ENCODE results near the gene KRT82.

The KRT82 gene

DNA sequence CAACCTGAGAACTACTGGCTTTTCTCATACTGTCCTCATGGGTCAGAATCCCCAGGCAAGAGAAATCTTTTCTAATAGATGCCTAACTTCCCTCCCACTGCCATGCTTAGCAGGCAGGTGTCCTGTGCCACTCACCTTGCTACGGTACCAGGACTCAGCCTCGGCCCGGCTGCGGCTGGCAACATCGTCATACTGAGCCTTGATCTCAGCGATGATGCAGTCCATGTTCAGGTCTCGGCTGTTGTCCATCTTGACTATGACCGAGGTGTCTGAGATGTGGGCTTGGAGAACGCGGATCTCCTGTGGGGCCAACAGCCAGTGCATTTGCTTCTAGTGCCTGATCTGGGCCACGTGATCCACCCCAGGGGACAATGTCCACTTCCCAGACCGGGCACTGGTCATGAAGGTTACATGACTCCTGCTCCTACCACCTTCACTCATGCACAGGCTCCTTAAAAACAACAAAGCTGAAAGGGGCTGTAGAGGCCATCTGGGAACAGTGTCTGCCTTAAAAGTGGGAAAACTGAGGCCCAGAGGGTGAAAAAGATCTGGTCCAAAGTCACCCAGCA lies 42.9 kb downstream of the KRT82 start:
- DNase-seq (ENCODE audit: low read depth) = no peak
- H3K4me3 ChIP-seq (ENCODE audit: low read length) = no peak overlapping the region
- no peak for TF ChIP-seq CTCF (IDR thresholded peaks at IDR 0.05; ENCODE audit: insufficient read depth, low read depth, low read length, missing control alignments)

DNA sequence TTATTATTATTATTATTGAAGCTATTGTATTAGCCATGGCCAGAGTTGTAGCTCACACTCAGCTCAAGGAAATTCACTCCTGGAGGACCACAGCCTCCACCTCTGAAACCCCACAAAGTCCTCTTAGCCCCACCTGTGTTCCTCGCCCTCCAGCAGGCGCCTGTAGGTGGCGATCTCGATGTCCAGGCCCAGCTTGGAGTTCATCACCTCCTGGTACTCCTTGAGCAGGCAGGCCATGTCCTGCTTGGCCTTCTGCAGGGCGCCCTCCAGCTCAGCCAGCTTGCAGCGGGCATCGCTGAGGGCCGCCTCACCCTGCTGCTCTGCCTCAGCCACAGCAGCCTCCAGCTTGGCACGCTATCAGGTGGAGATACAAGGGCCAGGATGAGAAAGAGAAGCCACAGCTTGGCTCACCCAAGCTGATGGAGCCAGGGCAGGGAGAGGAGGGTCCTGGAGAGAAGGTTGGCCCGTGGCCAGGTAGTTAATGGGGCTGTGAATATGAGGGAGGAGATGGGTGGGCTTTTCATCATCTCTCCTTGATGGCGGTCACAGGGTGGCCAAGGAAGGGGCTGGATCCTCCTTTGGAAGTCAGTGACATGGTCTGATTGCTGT lies 43.9 kb downstream of the KRT82 start:
- DNase-seq (ENCODE audit: low read depth) = no peak
- H3K4me3 ChIP-seq (ENCODE audit: low read length) = no peak overlapping the region
- TF ChIP-seq CTCF (IDR thresholded peaks at IDR 0.05; ENCODE audit: insufficient read depth, low read depth, low read length, missing control alignments) = peak; percentile 12

DNA sequence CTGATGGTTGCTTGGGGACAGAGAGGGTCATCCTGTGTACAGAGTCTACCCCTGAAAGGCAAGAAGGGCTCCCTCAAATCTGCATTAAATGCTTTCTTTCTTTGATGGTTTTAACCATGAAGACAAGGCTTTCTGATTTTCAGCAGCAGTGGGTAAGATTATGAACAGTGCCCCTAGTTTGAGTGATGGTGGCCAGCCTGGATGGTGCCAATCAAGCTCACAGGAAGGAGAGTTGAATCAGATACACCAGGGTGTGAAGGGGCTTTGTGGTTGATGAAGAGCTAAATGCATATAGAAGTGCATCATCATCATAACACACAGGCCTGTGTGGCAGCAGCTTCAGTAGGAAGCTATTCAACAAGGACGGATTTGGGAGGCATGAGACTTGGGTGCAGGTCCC lies 44.6 kb downstream of the KRT82 start:
- TF ChIP-seq CTCF (IDR thresholded peaks at IDR 0.05; ENCODE audit: insufficient read depth, low read depth, low read length, missing control alignments) = no peak
- DNase-seq (ENCODE audit: low read depth) = no peak
- no peak overlapping the region for H3K4me3 ChIP-seq (ENCODE audit: low read length)

DNA sequence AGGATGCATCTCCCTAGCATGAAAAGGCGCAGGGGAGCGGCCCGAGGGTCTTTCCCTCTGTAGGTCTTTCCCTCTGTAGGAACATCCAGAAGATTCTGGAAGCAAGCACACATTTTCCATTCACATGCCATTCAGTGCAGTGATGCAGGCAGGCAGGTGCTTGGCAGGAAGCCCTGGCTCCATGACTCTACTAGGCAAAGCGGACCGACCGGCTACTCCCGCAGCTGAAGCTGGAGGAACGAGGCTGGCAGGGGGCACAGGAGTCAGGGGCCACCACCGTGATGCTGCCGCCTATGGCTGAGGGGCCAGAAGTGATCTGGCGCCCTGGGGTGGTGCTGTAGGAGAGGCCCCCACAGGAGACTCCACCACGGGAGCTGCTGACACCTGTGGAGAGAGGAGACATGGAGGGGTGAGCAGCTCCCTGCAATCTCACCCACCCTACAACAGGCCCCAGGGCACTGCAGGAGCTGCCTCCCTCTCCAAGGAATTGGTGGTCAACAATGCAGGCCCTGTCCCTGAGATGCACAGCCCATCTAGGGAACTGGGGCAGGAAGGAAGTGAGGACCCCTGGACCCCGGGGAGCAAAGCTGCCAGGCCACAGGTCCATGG lies 45.4 kb downstream of the KRT82 start:
- H3K4me3 ChIP-seq (ENCODE audit: low read length) = no peak overlapping the region
- TF ChIP-seq CTCF (IDR thresholded peaks at IDR 0.05; ENCODE audit: insufficient read depth, low read depth, low read length, missing control alignments) = no peak
- peak; percentile 52 for DNase-seq (ENCODE audit: low read depth)

GRCh38 chr12:52360106-52360662 lies 46.0 kb downstream of the KRT82 start:
- no peak for DNase-seq (ENCODE audit: low read depth)
- TF ChIP-seq CTCF (IDR thresholded peaks at IDR 0.05; ENCODE audit: insufficient read depth, low read depth, low read length, missing control alignments) = no peak
- H3K4me3 ChIP-seq (ENCODE audit: low read length) = no peak overlapping the region

GRCh38 chr12:52359621-52360061 lies 46.5 kb downstream of the KRT82 start:
- DNase-seq (ENCODE audit: low read depth) = no peak
- H3K4me3 ChIP-seq (ENCODE audit: low read length) = no peak overlapping the region
- TF ChIP-seq CTCF (IDR thresholded peaks at IDR 0.05; ENCODE audit: insufficient read depth, low read depth, low read length, missing control alignments) = no peak
